Heart left ventricle (tissue), 16 donors: ENCODE results near the gene ERGIC1. TPM values are rescaled to one million over a fixed set of nuclear protein-coding genes. Genes with fewer than 3 reads are reported as not detected.
A peak's percentile ranks its signal among the peaks of the same experiment; 100 is the strongest.

ENCODE experiments used
- ATAC-seq, 4 donors: fragments of 200-7000 bp; cut with Tn5 transposase; one replicate each; pipeline ENCODE4 v1.9.1; 2020 to 2022; ENCODE audit warnings: moderate library complexity in 4 of 4, mild to moderate bottlenecking in 3 of 4, moderate number of reproducible peaks in 1 of 4
- DNase-seq, 5 donors: peaks; one replicate each; pipeline ENCODE4 v3.0.0-alpha.2; 2020
- H3K27ac ChIP-seq, 12 donors: fragments of 200-600 bp; sonication (generic) in 4 of 12; one replicate each; pipeline versions ENCODE4 v1.5.0 to v1.8.0; 2016 to 2022; ENCODE audit warnings: mild to moderate bottlenecking in 2 of 12
- H3K27me3 ChIP-seq, 9 donors: fragments of 200-600 bp; sonication (generic) in 2 of 9; one replicate each; pipeline versions ENCODE4 v1.5.1 to v1.8.0; 2016 to 2022; ENCODE audit warnings: mild to moderate bottlenecking in 3 of 9
- H3K36me3 ChIP-seq, 9 donors: fragments of 200-600 bp; sonication (generic) in 2 of 9; one replicate each; pipeline versions ENCODE4 v1.5.0 to v1.8.0; 2018 to 2022; ENCODE audit warnings: mild to moderate bottlenecking in 2 of 9
- H3K4me1 ChIP-seq, 12 donors: fragments of 200-600 bp; sonication (generic) in 4 of 12; one replicate each; pipeline versions ENCODE4 v1.5.0 to v1.8.0; 2016 to 2022; ENCODE audit warnings: mild to moderate bottlenecking in 3 of 12
- H3K4me3 ChIP-seq, 12 donors: fragments of 200-600 bp; sonication (generic) in 4 of 12; one replicate each; pipeline versions ENCODE4 v1.5.0 to v1.8.0; 2017 to 2022; ENCODE audit warnings: mild to moderate bottlenecking in 9 of 12, moderate library complexity in 4 of 12
- H3K9me3 ChIP-seq, 12 donors: fragments of 200-600 bp; sonication (generic) in 4 of 12; one replicate each; pipeline versions ENCODE4 v1.5.0 to v1.8.0; 2016 to 2022; ENCODE audit warnings: mild to moderate bottlenecking in 1 of 12
- POLR2A ChIP-seq, 2 donors: fragments of 450-650 bp; IDR thresholded peaks; one replicate each; pipeline ENCODE4 v1.6.1; 2017; ENCODE audit warnings: antibody characterized with exemption in 2 of 2, mild to moderate bottlenecking in 2 of 2, moderate library complexity in 2 of 2
- WGBS, 4 donors: extraction: QIAGEN DNeasy Blood & Tissue Kit in 2 of 4; methylation state at CpG; one replicate each; pipeline versions ENCODE4 v1.1.5 to v1.1.7; 2013 to 2018; 5-methylcytosine and 5-hydroxymethylcytosine counted together
- intact Hi-C, 10 donors: fragments of 100-400 bp; cut with DNase I; formaldehyde crosslinking; loops; one replicate each; pipeline versions ENCODE4 v1.11.1 to v1.14.2; 2022
- polyA plus RNA-seq, 2 donors: library from polyadenylated mRNA; stranded (reverse); fragments of 200-250 nt; gene quantifications; one replicate each; pipeline ENCODE4 v1.2.3, GENCODE V29; 2013
- total RNA-seq, 9 donors: library from RNA; depleted of rRNA in 2 of 9; stranded (reverse); fragments of >200 nt in 2 of 9; fragmentation: NEBNext Ultra II Directional in 3 of 9; extraction: Animal tissue kit (Norgen Biotek cat#: 25700) in 3 of 9; gene quantifications; one replicate each; pipeline versions ENCODE4 v1.1.0 to v1.2.4, GENCODE V29; 2016 to 2023
- TF ChIP-seq, protein P1 (sequence below), 12 donors: fragments of 200-600 bp; sonication (generic) in 4 of 12; IDR thresholded peaks; one replicate each; pipeline versions ENCODE4 v1.5.0 to v1.8.0; 2018 to 2022; ENCODE audit warnings: antibody characterized with exemption in 12 of 12, mild to moderate bottlenecking in 5 of 12
- donor health status: ischemic (EF 13 %, LVEDD 7.1; RV severe dilation, severe dysfunction).
- donor health status: healthy with polysubstance abuse.
- donor health status: DM: no; HTN: yes; CAD: no.
- donor health status: DM: no; HTN: no; CAD: no.
- donor health status: ischemic (EF 25% LVEDD 6.9; RV normal size, moderate dysfunction).
- donor health status: ischemic (EF 25% LVEDD 5.7; RV mildly dilated, moderate dysfunction).
- donor health status: healthy.
- donor health status: DM: yes; HTN: yes; CAD: no.
- donor health status: ischemic (EF 35%, LVEDD 5.7; RV mildly dilated, moderate dysfunction).
- donor health status: nonischemic (EF 11% LVEDD 7.7; RV severe dilation, severe dysfunction).
- donor health status: DM: yes; HTN: yes; CAD: no.
- donor health status: PGD.
- donor health status: ischemic (EF 29% LVEDD 5.4; RV normal size, mild dysfunction).
- donor health status: nonischemic (EF 23%, LVEDD 6.1; RV moderate dilation, normal function).

ERGIC1 gene
- total and polyA plus RNA-seq, 11 donors, result 66.6 to 115 (median 84.9) TPM

DNA sequence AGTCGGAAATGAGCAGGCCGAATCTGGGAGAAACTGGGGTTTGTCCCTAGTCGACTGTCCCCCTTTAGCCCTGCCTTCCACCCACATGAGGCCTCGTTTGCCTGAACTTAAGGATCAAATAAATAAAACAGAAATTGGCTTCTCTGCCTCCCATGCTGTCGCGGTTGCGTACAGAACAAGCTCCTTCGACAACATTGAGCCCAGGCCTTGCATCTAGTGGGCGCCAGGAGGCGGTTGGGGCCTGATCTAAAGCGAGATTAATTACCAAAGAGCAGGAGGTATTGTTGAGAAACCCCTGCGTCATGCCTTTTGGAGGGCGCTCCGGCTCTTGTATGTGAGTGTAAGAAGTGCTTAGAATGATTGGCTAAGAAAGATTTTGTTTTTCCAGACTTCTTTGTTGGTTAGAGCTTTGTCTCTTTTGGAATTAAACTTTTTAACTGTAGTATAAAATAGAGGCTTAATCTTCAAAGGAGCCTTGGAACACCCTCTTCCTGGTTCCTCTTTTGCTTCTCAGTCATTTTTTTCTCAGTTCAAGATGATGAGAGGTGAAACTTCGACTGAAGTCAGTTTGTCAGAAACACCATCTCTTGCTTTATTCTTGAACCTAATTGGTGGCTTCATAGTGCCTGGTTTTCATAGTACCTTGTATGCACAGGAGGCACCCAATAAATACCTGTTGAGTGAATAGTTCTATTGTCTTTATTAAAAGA is 150.3 kb downstream of the ERGIC1 start:
- ATAC-seq (peak; percentile 13 to 72 (median 60)), DNase-seq (peak in 4 of 5 donors; percentile 51 to 66 (median 56))
- H3K4me1 ChIP-seq, result peaks cover 0 to 53% (median 16%) of the 10 kb centered on the region in 12 donors
- H3K27me3 ChIP-seq, result no peaks in the 10 kb centered on the region
- intact Hi-C loops, result loop anchor here in 9 of 10 donors (5.0 to 10.0 kb wide), 6 partner anchors 73 to 303 kb away; partner anchors contain the start of genes BNIP1 (in 6 of the 9) and CREBRF (in 1 of the 9)
- TF ChIP-seq, protein P1, sequence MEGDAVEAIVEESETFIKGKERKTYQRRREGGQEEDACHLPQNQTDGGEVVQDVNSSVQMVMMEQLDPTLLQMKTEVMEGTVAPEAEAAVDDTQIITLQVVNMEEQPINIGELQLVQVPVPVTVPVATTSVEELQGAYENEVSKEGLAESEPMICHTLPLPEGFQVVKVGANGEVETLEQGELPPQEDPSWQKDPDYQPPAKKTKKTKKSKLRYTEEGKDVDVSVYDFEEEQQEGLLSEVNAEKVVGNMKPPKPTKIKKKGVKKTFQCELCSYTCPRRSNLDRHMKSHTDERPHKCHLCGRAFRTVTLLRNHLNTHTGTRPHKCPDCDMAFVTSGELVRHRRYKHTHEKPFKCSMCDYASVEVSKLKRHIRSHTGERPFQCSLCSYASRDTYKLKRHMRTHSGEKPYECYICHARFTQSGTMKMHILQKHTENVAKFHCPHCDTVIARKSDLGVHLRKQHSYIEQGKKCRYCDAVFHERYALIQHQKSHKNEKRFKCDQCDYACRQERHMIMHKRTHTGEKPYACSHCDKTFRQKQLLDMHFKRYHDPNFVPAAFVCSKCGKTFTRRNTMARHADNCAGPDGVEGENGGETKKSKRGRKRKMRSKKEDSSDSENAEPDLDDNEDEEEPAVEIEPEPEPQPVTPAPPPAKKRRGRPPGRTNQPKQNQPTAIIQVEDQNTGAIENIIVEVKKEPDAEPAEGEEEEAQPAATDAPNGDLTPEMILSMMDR (IDR thresholded peaks at IDR 0.05), result peak in 10 of 12 donors; percentile 6 to 44 (median 30)
- TF ChIP-seq POLR2A (IDR thresholded peaks at IDR 0.05), result no peak
- H3K27ac ChIP-seq, result peak overlapping the region; percentile 81 to 98 (median 94)
- H3K9me3 ChIP-seq, result no peaks in the 10 kb centered on the region
- H3K4me3 ChIP-seq, result peak overlapping the region; percentile 71 to 99 (median 88)
- WGBS, 4 donors, result 0 to 1% (median 0%) methylated on average over 14 to 15 of the region's 15 CpGs
- H3K36me3 ChIP-seq, result peaks cover 0 to 32% (median 18%) of the 10 kb centered on the region in 9 donors

DNA sequence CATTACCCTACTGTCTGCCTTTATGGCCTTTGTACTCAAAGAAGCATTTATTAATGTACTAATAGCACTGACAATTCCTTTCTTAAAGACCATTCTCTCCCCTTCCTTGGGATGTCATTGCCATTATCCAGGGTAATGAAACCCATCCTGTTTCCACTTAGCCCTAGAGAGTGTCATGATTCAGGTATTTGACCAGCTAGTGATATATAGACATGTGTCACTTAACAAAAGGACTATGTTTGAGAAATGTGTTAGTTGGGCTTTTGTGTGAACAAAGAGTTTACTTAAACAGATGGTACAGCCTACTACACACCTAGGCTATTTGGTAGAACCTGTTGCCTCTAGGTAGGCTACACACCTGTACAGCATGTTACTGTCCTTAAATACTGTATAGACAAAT is 151.5 kb downstream of the ERGIC1 start:
- no peak for TF ChIP-seq POLR2A (IDR thresholded peaks at IDR 0.05)
- TF ChIP-seq, protein P1 (IDR thresholded peaks at IDR 0.05), result no peak
- intact Hi-C loops, result loop anchor here in 5 of 10 donors (10.0 kb wide), 2 partner anchors 159 to 299 kb away; partner anchors contain the start of gene BNIP1 (in 4 of the 5)
- H3K36me3 ChIP-seq, result peaks cover 0 to 41% (median 23%) of the 10 kb centered on the region in 9 donors
- no peaks in the 10 kb centered on the region for H3K9me3 ChIP-seq
- peaks cover 0 to 54% (median 18%) of the 10 kb centered on the region in 12 donors for H3K4me1 ChIP-seq
- H3K4me3 ChIP-seq, result peak overlapping the region in 7 of 12 donors; percentile 2 to 98 (median 85)
- H3K27ac ChIP-seq, result no peak overlapping the region
- DNase-seq, result no peak
- no peaks in the 10 kb centered on the region for H3K27me3 ChIP-seq
- no peak for ATAC-seq

DNA sequence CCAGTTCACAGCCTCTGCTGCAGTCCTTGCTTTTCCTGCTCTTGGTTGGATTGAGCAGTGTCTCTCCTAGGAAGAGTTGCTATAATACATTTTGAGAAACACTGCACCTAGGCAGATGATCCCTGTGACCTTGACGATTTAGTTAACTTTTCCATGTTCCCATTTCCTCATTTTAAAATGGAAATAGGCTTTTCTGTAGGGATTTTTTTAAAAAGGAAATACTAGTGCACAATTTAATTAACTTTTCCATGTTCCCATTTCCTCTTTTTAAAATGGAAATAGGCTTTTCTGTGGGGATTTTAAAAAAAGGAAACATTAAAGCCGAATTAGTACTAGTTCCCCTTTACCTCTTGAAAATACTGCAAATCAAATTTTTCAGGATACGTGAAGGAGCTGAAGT is 154.2 kb downstream of the ERGIC1 start:
- Histone ChIP-seq H3K36me3 (peaks cover 0 to 66% (median 31%) of the 10 kb centered on the region in 9 donors), H3K27me3 (no peaks in the 10 kb centered on the region), H3K9me3 (no peaks in the 10 kb centered on the region), H3K4me3 (no peak overlapping the region), H3K27ac (no peak overlapping the region), H3K4me1 (peaks cover 0 to 52% (median 16%) of the 10 kb centered on the region in 12 donors)
- TF ChIP-seq POLR2A (IDR thresholded peaks at IDR 0.05), result no peak
- TF ChIP-seq, protein P1 (IDR thresholded peaks at IDR 0.05), result no peak
- DNase-seq (no peak), ATAC-seq (no peak)
- WGBS, 4 donors, result 55 to 67% (median 59%) methylated on average over 3 of the region's 3 CpGs
- intact Hi-C loops, result loop anchor here in 5 of 10 donors (10.0 kb wide), 2 partner anchors 157 to 297 kb away; partner anchors contain the start of gene BNIP1 (in 4 of the 5)

DNA sequence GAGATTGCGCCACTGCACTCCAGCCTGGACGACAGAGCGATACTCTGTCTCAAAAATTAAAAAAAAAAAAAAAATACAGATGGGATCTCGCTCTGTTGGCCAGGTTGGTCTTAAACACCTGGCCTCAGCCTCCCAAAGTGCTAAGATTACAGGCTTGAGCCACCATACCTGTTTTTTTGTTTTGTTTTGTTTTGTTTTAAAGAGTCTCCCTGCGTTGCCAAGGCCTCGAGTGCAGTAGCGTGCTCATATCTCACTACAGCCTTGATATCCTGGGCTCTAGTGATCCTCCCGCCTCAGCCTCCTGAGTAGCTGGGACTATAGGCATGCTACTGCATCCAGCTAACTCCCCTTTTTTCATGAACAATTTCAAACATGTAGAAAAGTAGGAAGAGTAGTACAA is 156.7 kb downstream of the ERGIC1 start:
- H3K4me3 ChIP-seq, result no peak overlapping the region
- no peak for ATAC-seq
- 93 to 95% (median 93%) methylated on average over 8 of the region's 8 CpGs for WGBS, 4 donors
- TF ChIP-seq, protein P1 (IDR thresholded peaks at IDR 0.05), result no peak
- TF ChIP-seq POLR2A (IDR thresholded peaks at IDR 0.05), result no peak
- no peaks in the 10 kb centered on the region for H3K9me3 ChIP-seq
- intact Hi-C loops, result no loop called here
- H3K27me3 ChIP-seq, result no peaks in the 10 kb centered on the region
- no peak overlapping the region for H3K27ac ChIP-seq
- peaks cover 0 to 39% (median 6%) of the 10 kb centered on the region in 12 donors for H3K4me1 ChIP-seq
- no peak for DNase-seq
- peaks cover 0 to 87% (median 47%) of the 10 kb centered on the region in 9 donors for H3K36me3 ChIP-seq
